Upper lobe of left lung (tissue), 6 donors: ENCODE results near the gene CCDC92. TPM values are rescaled to one million over a fixed set of nuclear protein-coding genes. Genes with fewer than 3 reads are reported as not detected.
A peak's percentile ranks its signal among the peaks of the same experiment; 100 is the strongest.

Experiments used
- ATAC-seq, 2 donors: fragments of 200-7000 bp; cut with Tn5 transposase; one replicate each; pipeline ENCODE4 v1.9.1; 2022; ENCODE audit warnings: mild to moderate bottlenecking in 2 of 2, moderate library complexity in 2 of 2; ENCODE audit not compliant: low FRiP score in 2 of 2
- DNase-seq, 2 donors: peaks; one replicate each; pipeline ENCODE4 v3.0.0-alpha.2; 2019 to 2020
- H3K27ac ChIP-seq, 4 donors: fragments of 200-600 bp; sonication (generic); one replicate each; pipeline ENCODE4 v1.5.1; 2016 to 2019
- H3K27me3 ChIP-seq, 4 donors: fragments of 200-600 bp; sonication (generic); one replicate each; pipeline ENCODE4 v1.5.1; 2017 to 2019
- H3K36me3 ChIP-seq, 4 donors: fragments of 200-600 bp; sonication (generic); one replicate each; pipeline ENCODE4 v1.5.1; 2016 to 2019
- H3K4me1 ChIP-seq, 4 donors: fragments of 200-600 bp; sonication (generic); one replicate each; pipeline ENCODE4 v1.5.1; 2018 to 2019
- H3K4me3 ChIP-seq, 4 donors: fragments of 200-600 bp; sonication (generic); one replicate each; pipeline ENCODE4 v1.5.1; 2017 to 2019; ENCODE audit warnings: mild to moderate bottlenecking in 2 of 4, moderate library complexity in 1 of 4
- H3K9me3 ChIP-seq, 4 donors: fragments of 200-600 bp; sonication (generic); one replicate each; pipeline ENCODE4 v1.5.1; 2018 to 2019
- EP300 ChIP-seq, 4 donors: sonication (generic); formaldehyde crosslinking; IDR thresholded peaks; one replicate each; pipeline ENCODE4 v1.5.1; 2017; ENCODE audit warnings: antibody characterized with exemption in 4 of 4, control low read depth in 2 of 4
- POLR2A ChIP-seq, 4 donors: fragments of 450-650 bp; IDR thresholded peaks; one replicate each; pipeline ENCODE4 v1.5.1; 2016 to 2017; ENCODE audit warnings: antibody characterized with exemption in 4 of 4, mild to moderate bottlenecking in 2 of 4
- POLR2AphosphoS5 ChIP-seq, 2 donors: sonication (generic); formaldehyde crosslinking; IDR thresholded peaks; one replicate each; pipeline ENCODE4 v1.5.1; 2017; ENCODE audit warnings: antibody characterized with exemption in 2 of 2
- WGBS, 2 donors: methylation state at CpG; one replicate each; pipeline ENCODE4 v1.1.5; 2017 to 2018; 5-methylcytosine and 5-hydroxymethylcytosine counted together
- total RNA-seq, 6 donors: library from RNA; depleted of rRNA in 4 of 6; stranded (reverse); fragments of >200 nt in 4 of 6; gene quantifications; one replicate each; pipeline versions ENCODE4 v1.1.0 to v1.2.1, GENCODE V29; 2016 to 2021
- TF ChIP-seq, protein P1 (sequence below), 6 experiments: fragments of 450-650 bp in 4 of 6; fragments of 200-600 bp in 2 of 6; sonication (generic) in 2 of 6; IDR thresholded peaks; one replicate each; pipeline ENCODE4 v1.5.1; 2016 to 2019; ENCODE audit warnings: antibody characterized with exemption in 6 of 6
- donor health status: DM: no; HTN: no; CAD: no; lungs with moderate emphysema.
- donor health status: DM: no; HTN: yes; CAD: no; lungs with severe emphysema.

Gene CCDC92
- total RNA-seq, 6 donors from 2014 or later = 33.8 to 48.9 (median 43.7) TPM

- TF ChIP-seq POLR2A (IDR thresholded peaks at IDR 0.05) (no peak), POLR2AphosphoS5 (IDR thresholded peaks at IDR 0.05) (no peak), EP300 (IDR thresholded peaks at IDR 0.05) (no peak)
- TF ChIP-seq, protein P1, sequence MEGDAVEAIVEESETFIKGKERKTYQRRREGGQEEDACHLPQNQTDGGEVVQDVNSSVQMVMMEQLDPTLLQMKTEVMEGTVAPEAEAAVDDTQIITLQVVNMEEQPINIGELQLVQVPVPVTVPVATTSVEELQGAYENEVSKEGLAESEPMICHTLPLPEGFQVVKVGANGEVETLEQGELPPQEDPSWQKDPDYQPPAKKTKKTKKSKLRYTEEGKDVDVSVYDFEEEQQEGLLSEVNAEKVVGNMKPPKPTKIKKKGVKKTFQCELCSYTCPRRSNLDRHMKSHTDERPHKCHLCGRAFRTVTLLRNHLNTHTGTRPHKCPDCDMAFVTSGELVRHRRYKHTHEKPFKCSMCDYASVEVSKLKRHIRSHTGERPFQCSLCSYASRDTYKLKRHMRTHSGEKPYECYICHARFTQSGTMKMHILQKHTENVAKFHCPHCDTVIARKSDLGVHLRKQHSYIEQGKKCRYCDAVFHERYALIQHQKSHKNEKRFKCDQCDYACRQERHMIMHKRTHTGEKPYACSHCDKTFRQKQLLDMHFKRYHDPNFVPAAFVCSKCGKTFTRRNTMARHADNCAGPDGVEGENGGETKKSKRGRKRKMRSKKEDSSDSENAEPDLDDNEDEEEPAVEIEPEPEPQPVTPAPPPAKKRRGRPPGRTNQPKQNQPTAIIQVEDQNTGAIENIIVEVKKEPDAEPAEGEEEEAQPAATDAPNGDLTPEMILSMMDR (IDR thresholded peaks at IDR 0.05) = no peak
- no peak overlapping the region for H3K4me3 ChIP-seq
- ATAC-seq (no peak), DNase-seq (no peak)
- no peaks in the 10 kb centered on the region for H3K27me3 ChIP-seq
- H3K9me3 ChIP-seq = no peaks in the 10 kb centered on the region
- H3K4me1 ChIP-seq = peaks cover 0 to 10% (median 0%) of the 10 kb centered on the region in 4 donors
- H3K27ac ChIP-seq = no peak overlapping the region
- 65 to 76% methylated on average over 5 of the region's 5 CpGs for WGBS, 2 donors
- H3K36me3 ChIP-seq = no peaks in the 10 kb centered on the region
Observed at GRCh38 chr12:123910761-123911193, 61.9 kb downstream of the CCDC92 start.

GRCh38 chr12:123910057-123910456 lies 62.6 kb downstream of the CCDC92 start:
- TF ChIP-seq EP300 (IDR thresholded peaks at IDR 0.05) = no peak
- TF ChIP-seq, protein P1 (IDR thresholded peaks at IDR 0.05) = no peak
- no peak for TF ChIP-seq POLR2AphosphoS5 (IDR thresholded peaks at IDR 0.05)
- no peak for TF ChIP-seq POLR2A (IDR thresholded peaks at IDR 0.05)
- no peak overlapping the region for H3K4me3 ChIP-seq
- 92 to 96% methylated on average over 8 of the region's 8 CpGs for WGBS, 2 donors
- H3K36me3 ChIP-seq = no peaks in the 10 kb centered on the region
- ATAC-seq = no peak
- DNase-seq = no peak
- no peaks in the 10 kb centered on the region for H3K27me3 ChIP-seq
- H3K27ac ChIP-seq = no peak overlapping the region
- H3K9me3 ChIP-seq = no peaks in the 10 kb centered on the region
- H3K4me1 ChIP-seq = peaks cover 0 to 10% (median 2%) of the 10 kb centered on the region in 4 donors

DNA sequence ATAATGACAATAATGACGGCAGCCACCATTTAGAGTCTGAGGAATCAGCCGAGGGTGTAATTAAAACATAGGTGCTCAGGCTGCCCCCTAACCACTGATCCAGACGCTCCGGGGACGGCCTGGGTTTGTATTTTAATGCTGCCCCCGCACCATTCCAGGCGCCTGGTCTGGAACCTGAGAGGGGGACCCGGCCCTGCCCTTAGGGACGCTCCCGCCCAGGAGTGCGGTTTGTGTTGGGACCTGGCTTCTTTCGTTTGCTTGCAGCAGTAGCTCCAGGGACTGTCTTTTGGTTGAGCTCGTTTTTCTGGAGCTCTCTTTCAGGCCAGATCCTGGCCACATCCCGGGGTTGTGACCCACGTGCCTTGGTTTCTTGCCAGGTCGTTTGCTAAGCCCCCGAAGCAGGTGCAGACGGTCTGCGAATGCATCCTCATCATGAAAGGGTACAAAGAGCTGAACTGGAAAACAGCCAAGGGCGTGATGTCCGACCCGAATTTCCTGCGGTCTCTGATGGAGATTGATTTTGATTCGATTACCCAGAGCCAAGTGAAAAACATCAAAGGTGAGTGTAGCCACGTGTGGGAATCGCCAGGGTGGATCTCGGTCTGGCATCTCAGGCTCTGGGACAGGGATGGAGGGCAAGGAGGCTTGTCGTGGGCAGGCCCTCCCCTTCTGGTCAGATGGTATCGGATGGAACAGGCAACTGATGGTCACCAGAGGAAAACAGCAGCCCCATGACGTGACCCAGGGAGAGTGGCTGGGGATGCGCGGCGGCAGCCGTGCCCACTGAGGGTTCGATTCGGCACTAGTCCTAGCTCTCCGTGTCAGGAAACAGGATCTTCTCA lies 63.5 kb downstream of the CCDC92 start:
- H3K4me3 ChIP-seq = no peak overlapping the region
- no peaks in the 10 kb centered on the region for H3K36me3 ChIP-seq
- no peak overlapping the region for H3K27ac ChIP-seq
- ATAC-seq (no peak), DNase-seq (no peak)
- 77 to 79% methylated on average over 37 of the region's 37 CpGs for WGBS, 2 donors
- H3K9me3 ChIP-seq = no peaks in the 10 kb centered on the region
- peaks cover 0 to 10% (median 2%) of the 10 kb centered on the region in 4 donors for H3K4me1 ChIP-seq
- TF ChIP-seq EP300 (IDR thresholded peaks at IDR 0.05) = no peak
- no peak for TF ChIP-seq POLR2A (IDR thresholded peaks at IDR 0.05)
- TF ChIP-seq, protein P1 (IDR thresholded peaks at IDR 0.05) = no peak
- no peak for TF ChIP-seq POLR2AphosphoS5 (IDR thresholded peaks at IDR 0.05)
- no peaks in the 10 kb centered on the region for H3K27me3 ChIP-seq

- Histone ChIP-seq H3K27ac (peak overlapping the region in 1 of 4 donors; percentile 14), H3K36me3 (no peaks in the 10 kb centered on the region), H3K9me3 (no peaks in the 10 kb centered on the region), H3K4me3 (no peak overlapping the region), H3K4me1 (peaks cover 0 to 10% (median 2%) of the 10 kb centered on the region in 4 donors), H3K27me3 (no peaks in the 10 kb centered on the region)
- peak; percentile 25 to 32 for ATAC-seq
- no peak for DNase-seq
- TF ChIP-seq POLR2A (IDR thresholded peaks at IDR 0.05) (no peak), POLR2AphosphoS5 (IDR thresholded peaks at IDR 0.05) (no peak), EP300 (IDR thresholded peaks at IDR 0.05) (no peak)
- TF ChIP-seq, protein P1 (IDR thresholded peaks at IDR 0.05) = no peak
- 74 to 80% methylated on average over 11 to 12 of the region's 12 CpGs for WGBS, 2 donors
Observed at GRCh38 chr12:123907726-123908476, 64.7 kb downstream of the CCDC92 start.
